Activated naive CD8-positive, alpha-beta T cell treated with anti-CD3 and anti-CD28 coated beads, Interleukin-2, amount 10 ng/mL, durations not matched to agents 7 days and 5 days (primary cell): ENCODE measurements around the gene PCCA. TPM values are rescaled to one million over a fixed set of nuclear protein-coding genes. Genes with fewer than 3 reads are reported as not detected.
A peak's percentile ranks its signal among the peaks of the same experiment; 100 is the strongest.

ENCODE experiments used
- ATAC-seq: fragments of 150-1000 bp; cut with Tn5 transposase; one replicate; pipeline ENCODE4 v1.10.0; 2021; ENCODE audit warnings: low read depth, moderate library complexity
- POLR2A ChIA-PET: fragments of 350-600 bp; sonication (Branson Sonifier 250); formaldehyde crosslinking; loops from one replicate; lab custom pipeline; 2021; ENCODE audit warnings: antibody characterized with exemption; lab: Charles Lee
- DNase-seq: peaks from one replicate; pipeline ENCODE4 v3.0.0; 2021
- H3K27ac Mint-ChIP-seq: one replicate; pipeline ENCODE4 v1.8.0; 2022; ENCODE audit warnings: mild to moderate bottlenecking, mixed read lengths
- H3K27me3 Mint-ChIP-seq: one replicate; pipeline ENCODE4 v1.8.0; 2022; ENCODE audit warnings: mild to moderate bottlenecking, moderate library complexity, mixed read lengths
- H3K36me3 Mint-ChIP-seq: one replicate; pipeline ENCODE4 v1.8.0; 2021; ENCODE audit warnings: mild to moderate bottlenecking, mixed read lengths
- H3K4me1 Mint-ChIP-seq: one replicate; pipeline ENCODE4 v1.8.0; 2021; ENCODE audit warnings: mixed read lengths
- H3K4me3 Mint-ChIP-seq: one replicate; pipeline ENCODE4 v1.8.0; 2022; ENCODE audit warnings: mild to moderate bottlenecking, moderate library complexity, mixed read lengths
- H3K9me3 Mint-ChIP-seq: one replicate; pipeline ENCODE4 v1.8.0; 2021; ENCODE audit warnings: mixed read lengths
- total RNA-seq, 2 experiments: library from RNA; stranded (reverse); gene quantifications; one replicate each; pipeline ENCODE4 v1.2.3, GENCODE V29; 2021

PCCA gene
- total RNA-seq, 2 experiments from 2014 or later = 14.5 to 16.5 TPM

DNA sequence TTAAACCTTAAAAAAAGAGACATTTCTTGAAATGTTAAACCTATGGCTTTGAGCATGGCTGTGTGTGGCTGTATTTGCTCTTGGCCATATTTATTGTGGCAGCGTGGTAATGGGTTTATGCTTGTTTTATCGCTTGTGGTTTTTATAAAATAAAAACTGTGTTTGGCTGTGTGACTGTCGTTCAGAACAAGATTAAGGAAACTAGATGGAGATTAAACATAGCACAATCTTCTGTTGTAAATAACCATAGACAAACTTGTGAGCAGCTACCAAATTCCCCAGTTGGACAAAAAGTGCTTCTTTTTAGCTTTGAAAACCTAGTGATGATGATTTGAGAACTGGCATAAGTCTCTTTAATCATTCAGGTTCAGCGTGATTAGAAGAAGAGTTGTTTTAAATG is 308.7 kb downstream of the PCCA start:
- peaks cover 7% of the 10 kb centered on the region for H3K9me3 Mint-ChIP-seq
- peaks cover 13% of the 10 kb centered on the region for H3K36me3 Mint-ChIP-seq
- ATAC-seq (no peak), DNase-seq (no peak)
- peaks cover 16% of the 10 kb centered on the region for H3K4me1 Mint-ChIP-seq
- POLR2A ChIA-PET = no interaction called here
- no peak overlapping the region for H3K27ac Mint-ChIP-seq
- no peak overlapping the region for H3K4me3 Mint-ChIP-seq
- H3K27me3 Mint-ChIP-seq = no peaks in the 10 kb centered on the region

DNA sequence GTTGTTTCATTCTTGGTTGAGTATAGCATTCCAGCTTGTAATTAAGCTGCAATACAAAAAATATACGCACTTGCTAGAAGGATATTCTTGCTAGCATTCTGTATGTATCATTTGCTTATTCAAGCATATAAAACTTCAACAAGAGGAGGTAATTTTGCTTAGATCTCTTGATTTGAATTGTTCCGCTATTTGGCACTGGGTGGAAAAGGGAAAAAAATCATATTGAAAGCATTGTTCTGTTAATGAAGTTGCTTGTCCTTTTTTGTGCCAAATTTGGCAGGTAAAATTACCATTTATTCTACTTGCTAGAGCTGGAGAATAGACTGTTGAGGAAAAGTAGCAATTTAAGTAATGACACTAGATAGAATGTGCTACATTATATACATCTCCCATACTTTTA is 309.5 kb downstream of the PCCA start:
- H3K9me3 Mint-ChIP-seq = peaks cover 13% of the 10 kb centered on the region

DNA sequence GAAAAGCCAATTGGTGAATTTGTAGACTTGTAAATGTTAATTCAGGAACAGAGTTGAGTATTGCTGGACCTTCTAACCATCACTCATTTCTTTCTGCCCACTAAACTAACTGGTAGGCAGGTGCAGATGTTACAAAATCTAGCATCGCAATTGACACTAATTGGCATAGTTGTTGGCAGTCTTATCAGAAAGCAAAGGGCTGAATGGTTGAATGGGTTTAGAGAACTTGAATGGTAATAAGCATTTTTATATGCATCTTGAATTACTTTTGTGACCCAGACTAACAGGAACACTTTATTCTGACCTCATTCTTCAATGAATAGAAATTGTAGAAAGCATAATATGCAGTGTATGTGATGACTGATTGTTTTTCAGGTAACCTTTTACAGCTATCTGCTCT is 310.6 kb downstream of the PCCA start:
- ATAC-seq = no peak
- no peak for DNase-seq
- Mint-ChIP-seq H3K27me3 (no peaks in the 10 kb centered on the region), H3K27ac (no peak overlapping the region), H3K4me3 (no peak overlapping the region), H3K36me3 (peaks cover 28% of the 10 kb centered on the region), H3K9me3 (peaks cover 16% of the 10 kb centered on the region), H3K4me1 (peaks cover 9% of the 10 kb centered on the region)
- POLR2A ChIA-PET = no interaction called here

More for the DNA sequence above, 309.5 kb downstream of the PCCA start:
- Mint-ChIP-seq H3K36me3 (peaks cover 19% of the 10 kb centered on the region), H3K4me3 (no peak overlapping the region), H3K27ac (no peak overlapping the region), H3K27me3 (no peaks in the 10 kb centered on the region), H3K4me1 (peaks cover 11% of the 10 kb centered on the region)
- no peak for DNase-seq
- POLR2A ChIA-PET = no interaction called here
- ATAC-seq = no peak

GRCh38 chr13:100403675-100404074 is 314.8 kb downstream of the PCCA start:
- Mint-ChIP-seq H3K9me3 (peaks cover 29% of the 10 kb centered on the region), H3K27ac (no peak overlapping the region), H3K27me3 (no peaks in the 10 kb centered on the region), H3K4me1 (peaks cover 6% of the 10 kb centered on the region), H3K36me3 (peaks cover 37% of the 10 kb centered on the region), H3K4me3 (no peak overlapping the region)
- no peak for DNase-seq
- ATAC-seq = no peak
- POLR2A ChIA-PET = no interaction called here

- peaks cover 21% of the 10 kb centered on the region for H3K36me3 Mint-ChIP-seq
- POLR2A ChIA-PET = no interaction called here
These were observed 320.2 kb downstream of the PCCA start for GRCh38 chr13:100409132-100409531.

GRCh38 chr13:100423375-100423774 is 334.5 kb downstream of the PCCA start:
- Mint-ChIP-seq H3K27me3 (no peaks in the 10 kb centered on the region), H3K4me3 (no peak overlapping the region), H3K9me3 (peaks cover 1% of the 10 kb centered on the region), H3K27ac (no peak overlapping the region), H3K36me3 (peaks cover 9% of the 10 kb centered on the region), H3K4me1 (peaks cover 6% of the 10 kb centered on the region)
- DNase-seq (no peak), ATAC-seq (no peak)
- POLR2A ChIA-PET = no interaction called here

More at GRCh38 chr13:100409132-100409531, 320.2 kb downstream of the PCCA start:
- Mint-ChIP-seq H3K27ac (no peak overlapping the region), H3K9me3 (peaks cover 27% of the 10 kb centered on the region), H3K27me3 (no peaks in the 10 kb centered on the region), H3K4me3 (no peak overlapping the region), H3K4me1 (no peaks in the 10 kb centered on the region)
- no peak for ATAC-seq
- no peak for DNase-seq

DNA sequence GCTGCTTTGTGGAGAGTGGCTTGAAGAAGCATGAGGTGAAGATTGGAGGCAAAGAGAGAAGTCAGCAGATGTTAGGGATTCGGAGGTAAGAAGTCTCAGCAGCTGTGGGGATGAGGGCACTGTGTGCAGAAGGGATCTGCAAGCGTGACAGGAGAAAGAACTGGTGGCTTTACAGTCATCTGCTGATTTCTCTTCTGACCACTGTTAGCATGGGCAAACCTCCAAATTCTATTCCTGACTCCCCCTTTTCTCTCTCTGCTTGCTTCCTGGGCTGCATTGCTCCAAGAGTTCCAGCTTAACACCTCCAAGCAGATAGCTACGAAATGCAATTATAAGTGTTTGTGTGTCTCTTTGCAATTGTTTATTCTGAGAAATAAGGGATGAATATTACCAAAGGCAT is 340.1 kb downstream of the PCCA start:
- Mint-ChIP-seq H3K36me3 (peaks cover 18% of the 10 kb centered on the region), H3K4me3 (no peak overlapping the region), H3K27me3 (no peaks in the 10 kb centered on the region), H3K4me1 (peaks cover 16% of the 10 kb centered on the region), H3K9me3 (peaks cover 12% of the 10 kb centered on the region), H3K27ac (no peak overlapping the region)
- ATAC-seq (no peak), DNase-seq (no peak)
- POLR2A ChIA-PET = interaction anchor here (0.6 kb wide), 1 partner anchor 27 kb away, joined by 3 read pairs; no protein-coding TSS in a partner anchor

GRCh38 chr13:100432611-100433010 is 343.7 kb downstream of the PCCA start:
- H3K36me3 Mint-ChIP-seq = peaks cover 26% of the 10 kb centered on the region
- H3K27ac Mint-ChIP-seq = no peak overlapping the region
- peaks cover 13% of the 10 kb centered on the region for H3K9me3 Mint-ChIP-seq
- no peaks in the 10 kb centered on the region for H3K27me3 Mint-ChIP-seq
- ATAC-seq = no peak
- POLR2A ChIA-PET = no interaction called here
- no peak for DNase-seq
- peaks cover 32% of the 10 kb centered on the region for H3K4me1 Mint-ChIP-seq
- H3K4me3 Mint-ChIP-seq = no peak overlapping the region

- peaks cover 32% of the 10 kb centered on the region for H3K4me1 Mint-ChIP-seq
- peaks cover 28% of the 10 kb centered on the region for H3K36me3 Mint-ChIP-seq
- no peak overlapping the region for H3K27ac Mint-ChIP-seq
- H3K9me3 Mint-ChIP-seq = peaks cover 13% of the 10 kb centered on the region
- POLR2A ChIA-PET = interaction anchor here (0.6 kb wide), 1 partner anchor 152 kb away, joined by 3 read pairs; no protein-coding TSS in a partner anchor
- ATAC-seq (no peak), DNase-seq (no peak)
- no peak overlapping the region for H3K4me3 Mint-ChIP-seq
- H3K27me3 Mint-ChIP-seq = no peaks in the 10 kb centered on the region
These were observed 344.6 kb downstream of the PCCA start for GRCh38 chr13:100433475-100433874.

GRCh38 chr13:100434010-100434763 is 345.3 kb downstream of the PCCA start:
- DNase-seq (no peak), ATAC-seq (peak; percentile 64)
- Mint-ChIP-seq H3K27ac (peak overlapping the region; percentile 60), H3K27me3 (no peaks in the 10 kb centered on the region), H3K9me3 (peaks cover 13% of the 10 kb centered on the region), H3K36me3 (peaks cover 28% of the 10 kb centered on the region), H3K4me3 (peak overlapping the region; percentile 17), H3K4me1 (peaks cover 32% of the 10 kb centered on the region)
- POLR2A ChIA-PET = no interaction called here

- Mint-ChIP-seq H3K4me3 (no peak overlapping the region), H3K36me3 (peaks cover 21% of the 10 kb centered on the region), H3K27ac (no peak overlapping the region), H3K27me3 (no peaks in the 10 kb centered on the region), H3K4me1 (peaks cover 26% of the 10 kb centered on the region), H3K9me3 (peaks cover 13% of the 10 kb centered on the region)
- POLR2A ChIA-PET = no interaction called here
- DNase-seq (no peak), ATAC-seq (no peak)
These were observed 347.2 kb downstream of the PCCA start for GRCh38 chr13:100436099-100436498.

GRCh38 chr13:100438059-100438788 is 349.3 kb downstream of the PCCA start:
- Mint-ChIP-seq H3K9me3 (peaks cover 2% of the 10 kb centered on the region), H3K27me3 (no peaks in the 10 kb centered on the region), H3K27ac (no peak overlapping the region), H3K36me3 (peaks cover 9% of the 10 kb centered on the region), H3K4me3 (no peak overlapping the region), H3K4me1 (peaks cover 24% of the 10 kb centered on the region)
- ATAC-seq (no peak), DNase-seq (no peak)
- POLR2A ChIA-PET = no interaction called here

DNA sequence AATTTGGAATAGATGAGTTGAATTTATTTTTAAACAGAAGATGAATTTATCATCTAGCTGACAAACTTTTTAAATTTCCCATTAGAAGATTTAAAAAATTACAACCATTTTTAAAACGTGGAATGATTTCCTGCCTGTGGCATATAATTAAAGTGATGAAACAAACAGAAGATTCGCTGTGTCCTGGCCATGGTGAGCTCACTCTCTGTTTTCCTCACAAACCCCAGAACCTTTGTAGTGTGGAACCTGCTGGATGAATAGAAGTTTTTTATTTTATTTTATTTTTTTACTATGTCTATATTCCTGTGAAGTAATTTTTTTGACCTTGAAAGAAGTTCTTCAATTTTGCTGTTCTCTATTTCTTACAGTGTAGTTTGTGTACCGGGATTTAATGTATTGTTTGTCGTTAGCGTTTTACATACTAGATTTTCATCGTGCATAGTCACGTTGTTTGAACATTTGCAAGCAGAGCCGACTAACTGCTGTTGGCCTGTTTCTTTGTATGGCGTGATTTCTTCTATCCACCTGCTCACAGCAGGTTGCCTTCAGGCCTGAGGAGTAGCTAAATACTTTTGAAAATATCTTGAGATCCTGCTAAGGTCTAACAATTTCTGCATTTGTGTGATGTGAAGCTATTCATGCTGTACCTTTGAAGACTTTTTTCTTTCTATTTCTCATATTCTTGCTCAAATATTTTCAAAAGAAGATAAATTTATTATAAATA is 350.5 kb downstream of the PCCA start:
- Mint-ChIP-seq H3K4me1 (peaks cover 16% of the 10 kb centered on the region), H3K4me3 (no peak overlapping the region), H3K9me3 (peaks cover 2% of the 10 kb centered on the region), H3K36me3 (peaks cover 9% of the 10 kb centered on the region), H3K27ac (no peak overlapping the region), H3K27me3 (no peaks in the 10 kb centered on the region)
- DNase-seq (no peak), ATAC-seq (no peak)
- POLR2A ChIA-PET = no interaction called here
